ENCODE results near the gene KIF5B.

DNA sequence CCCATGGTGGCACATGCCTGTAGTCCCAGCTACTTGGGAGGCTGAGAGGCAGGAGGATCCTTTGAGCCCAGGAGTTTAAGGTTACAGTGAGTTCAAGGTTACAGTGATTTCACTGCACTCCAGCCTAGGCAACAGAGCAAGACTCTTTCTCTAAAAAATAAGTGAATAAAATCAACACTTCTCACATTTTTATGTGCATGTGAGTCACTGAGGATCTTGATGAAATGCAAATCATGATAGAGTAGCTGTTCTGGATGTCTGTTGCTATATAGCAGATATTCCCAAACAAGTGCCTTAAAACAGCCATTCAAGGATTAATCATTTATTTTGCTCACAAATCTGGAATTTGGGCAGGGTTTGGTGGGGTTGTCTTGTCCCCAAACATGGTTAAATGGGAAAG, 65.3 kb downstream of the KIF5B start:
- TF ChIP-seq, protein P1, sequence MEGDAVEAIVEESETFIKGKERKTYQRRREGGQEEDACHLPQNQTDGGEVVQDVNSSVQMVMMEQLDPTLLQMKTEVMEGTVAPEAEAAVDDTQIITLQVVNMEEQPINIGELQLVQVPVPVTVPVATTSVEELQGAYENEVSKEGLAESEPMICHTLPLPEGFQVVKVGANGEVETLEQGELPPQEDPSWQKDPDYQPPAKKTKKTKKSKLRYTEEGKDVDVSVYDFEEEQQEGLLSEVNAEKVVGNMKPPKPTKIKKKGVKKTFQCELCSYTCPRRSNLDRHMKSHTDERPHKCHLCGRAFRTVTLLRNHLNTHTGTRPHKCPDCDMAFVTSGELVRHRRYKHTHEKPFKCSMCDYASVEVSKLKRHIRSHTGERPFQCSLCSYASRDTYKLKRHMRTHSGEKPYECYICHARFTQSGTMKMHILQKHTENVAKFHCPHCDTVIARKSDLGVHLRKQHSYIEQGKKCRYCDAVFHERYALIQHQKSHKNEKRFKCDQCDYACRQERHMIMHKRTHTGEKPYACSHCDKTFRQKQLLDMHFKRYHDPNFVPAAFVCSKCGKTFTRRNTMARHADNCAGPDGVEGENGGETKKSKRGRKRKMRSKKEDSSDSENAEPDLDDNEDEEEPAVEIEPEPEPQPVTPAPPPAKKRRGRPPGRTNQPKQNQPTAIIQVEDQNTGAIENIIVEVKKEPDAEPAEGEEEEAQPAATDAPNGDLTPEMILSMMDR (IDR thresholded peaks at IDR 0.05; ENCODE audit: low read depth, low read length) = no peak
- TF ChIP-seq, protein P2, sequence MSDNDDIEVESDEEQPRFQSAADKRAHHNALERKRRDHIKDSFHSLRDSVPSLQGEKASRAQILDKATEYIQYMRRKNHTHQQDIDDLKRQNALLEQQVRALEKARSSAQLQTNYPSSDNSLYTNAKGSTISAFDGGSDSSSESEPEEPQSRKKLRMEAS (IDR thresholded peaks at IDR 0.05; ENCODE audit: low read depth, low read length) = no peak
- TF ChIP-seq POLR2A (IDR thresholded peaks at IDR 0.05; ENCODE audit: extremely low read depth, insufficient read length) (no peak), MYC (IDR thresholded peaks at IDR 0.05; ENCODE audit: low read depth, low read length) (no peak)
